ENCODE results near the gene FBXL17.

Gene FBXL17

DNA sequence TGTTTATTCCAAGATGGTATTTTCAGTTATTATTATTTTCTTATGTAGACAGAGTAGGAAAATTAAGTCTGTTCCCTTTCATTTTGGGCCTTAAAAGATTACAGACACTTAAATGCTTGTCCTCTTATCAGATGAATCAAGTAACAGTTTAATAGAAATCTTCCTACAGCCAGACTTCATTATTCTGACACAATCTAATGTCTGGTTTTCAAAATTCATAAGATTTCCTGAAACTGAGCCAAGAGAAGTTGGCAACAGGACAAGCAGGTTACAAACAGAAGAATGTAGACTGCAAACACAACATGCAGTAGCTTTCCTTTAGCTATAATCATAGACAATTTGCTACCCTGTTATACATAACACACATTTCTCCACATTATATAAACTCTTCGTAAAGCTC lies 130.5 kb downstream of the FBXL17 start:
- no peak for DNase-seq

DNA sequence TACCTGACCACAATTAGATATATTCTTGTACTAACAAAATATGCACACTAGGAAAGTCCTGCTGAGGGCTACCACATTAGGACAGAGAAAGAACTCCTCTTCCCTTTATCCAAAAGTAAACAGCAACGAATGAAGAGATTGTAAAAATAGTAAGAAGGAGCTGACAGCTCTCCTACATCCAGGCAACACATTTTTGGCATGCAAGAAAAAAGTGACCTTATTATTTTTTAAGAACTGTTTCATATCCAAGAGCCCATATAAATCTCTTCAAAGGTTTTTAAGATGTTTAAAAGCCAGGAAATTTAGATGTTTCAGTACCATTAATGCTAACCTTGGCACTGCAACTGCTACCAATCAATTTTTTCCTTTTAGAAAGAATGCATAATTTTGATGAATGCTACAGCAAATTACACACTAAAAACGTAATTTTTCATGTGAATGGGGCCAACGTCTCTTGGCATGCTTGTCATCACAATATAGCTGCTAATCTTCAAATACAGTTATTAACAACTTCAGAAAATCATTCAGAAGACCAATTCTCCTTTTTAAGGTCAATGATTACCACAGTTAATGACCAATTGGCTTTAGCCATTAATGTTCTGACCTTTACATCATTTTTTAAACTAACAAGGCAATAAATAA lies 132.0 kb downstream of the FBXL17 start:
- no peak for DNase-seq

GRCh38 chr5:108249095-108249784 lies 132.7 kb downstream of the FBXL17 start:
- no peak for DNase-seq

DNA sequence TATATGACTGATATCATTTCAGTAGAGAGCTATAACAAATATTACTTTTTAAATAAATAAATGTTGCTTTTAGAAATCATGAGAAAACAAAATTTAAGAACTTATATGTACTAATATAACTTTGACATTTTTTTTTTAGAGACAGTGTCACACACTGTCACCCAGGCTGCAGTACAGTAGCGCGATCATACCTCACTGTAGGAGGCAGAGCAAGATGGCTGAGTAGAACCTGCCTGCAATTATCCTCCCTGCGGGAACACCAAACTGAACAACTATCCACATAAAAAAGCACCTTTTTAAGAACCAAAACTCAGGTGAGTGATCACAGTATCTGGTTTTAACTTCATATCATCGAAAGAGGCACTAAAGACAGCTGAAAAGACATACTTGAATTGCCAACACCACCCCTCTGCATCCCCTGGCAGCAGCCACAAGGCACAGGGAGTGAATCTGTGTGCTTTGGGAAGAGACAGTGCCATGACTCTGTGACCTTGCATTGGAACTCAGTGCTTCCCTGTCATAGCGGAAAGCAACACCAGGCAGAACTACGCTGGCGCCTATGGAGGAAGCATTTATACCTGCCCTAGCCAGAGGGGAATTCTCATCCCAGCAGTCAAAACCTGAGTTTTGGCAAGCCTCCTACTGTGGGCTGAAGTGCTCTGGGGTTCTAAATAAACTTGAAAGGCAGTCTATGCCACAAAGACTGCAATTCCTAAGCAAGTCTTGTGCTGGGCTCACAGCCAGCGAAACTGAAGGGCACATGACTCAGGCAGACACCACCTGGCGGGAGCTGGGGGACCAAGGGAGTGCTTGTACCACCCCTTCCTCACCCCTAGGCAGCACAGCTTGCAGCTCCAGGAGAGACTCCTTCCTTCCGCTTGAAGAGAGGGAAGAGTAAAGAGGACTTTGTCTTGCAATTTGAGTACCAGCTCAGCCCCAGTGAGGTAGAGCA lies 142.7 kb downstream of the FBXL17 start:
- peak in 1 of 58 donors; percentile 0 for DNase-seq

GRCh38 chr5:108238461-108238860 lies 143.4 kb downstream of the FBXL17 start:
- DNase-seq: no peak

GRCh38 chr5:108233617-108234155 lies 148.2 kb downstream of the FBXL17 start:
- no peak for DNase-seq

- no peak for DNase-seq
Measured at GRCh38 chr5:108232805-108233204, 149.1 kb downstream of the FBXL17 start.

GRCh38 chr5:108222011-108222410 lies 159.9 kb downstream of the FBXL17 start:
- no peak for DNase-seq

- no peak for DNase-seq
Measured at GRCh38 chr5:108220834-108221233, 161.1 kb downstream of the FBXL17 start.

- DNase-seq: no peak
Measured at GRCh38 chr5:108216890-108217289, 165.0 kb downstream of the FBXL17 start.

DNA sequence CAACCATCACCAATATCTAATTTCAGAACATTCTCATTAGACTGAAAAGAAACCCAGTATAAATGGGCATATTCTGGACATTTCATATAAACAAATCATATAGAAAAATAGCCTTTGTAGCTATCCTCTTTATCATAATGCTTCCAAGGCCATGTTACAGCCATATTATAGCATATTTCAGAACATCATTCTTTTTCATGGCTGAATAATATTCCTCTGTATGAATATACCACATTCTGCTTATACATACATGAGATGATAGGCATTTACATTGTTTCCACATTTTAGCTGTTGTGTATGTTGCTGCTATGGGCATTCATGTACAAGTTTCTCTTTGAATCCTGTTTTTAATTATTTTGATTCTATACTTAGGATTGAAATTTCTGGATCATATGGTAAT lies 167.0 kb downstream of the FBXL17 start:
- no peak for DNase-seq

DNA sequence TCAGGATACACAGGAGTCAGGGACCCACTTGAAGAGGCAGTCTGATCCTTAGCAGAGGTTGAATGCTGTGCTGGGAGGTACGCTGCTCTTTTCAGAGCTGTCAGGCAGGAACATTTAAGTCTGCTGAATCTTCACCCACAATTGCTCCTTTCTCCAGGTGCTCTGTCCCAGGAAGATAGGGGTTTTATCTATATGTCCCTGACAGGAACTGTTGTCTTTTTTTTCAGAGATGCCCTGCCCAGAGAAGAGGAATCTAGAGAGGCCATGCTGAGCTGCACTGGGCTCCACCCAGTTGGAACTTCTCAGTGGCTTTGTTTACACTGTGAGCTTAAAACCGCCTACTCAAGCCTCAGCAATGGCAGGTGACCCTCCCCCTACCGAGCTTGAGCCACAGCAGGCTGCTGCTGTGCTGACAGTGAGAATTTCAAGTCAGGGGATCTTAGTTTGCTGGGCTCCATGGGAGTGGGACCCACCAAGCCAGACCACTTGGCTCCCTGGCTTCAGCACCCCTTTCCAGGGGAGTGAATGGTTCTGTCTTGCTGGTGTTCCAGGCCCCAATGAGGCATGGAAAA lies 169.0 kb downstream of the FBXL17 start:
- DNase-seq: no peak

DNA sequence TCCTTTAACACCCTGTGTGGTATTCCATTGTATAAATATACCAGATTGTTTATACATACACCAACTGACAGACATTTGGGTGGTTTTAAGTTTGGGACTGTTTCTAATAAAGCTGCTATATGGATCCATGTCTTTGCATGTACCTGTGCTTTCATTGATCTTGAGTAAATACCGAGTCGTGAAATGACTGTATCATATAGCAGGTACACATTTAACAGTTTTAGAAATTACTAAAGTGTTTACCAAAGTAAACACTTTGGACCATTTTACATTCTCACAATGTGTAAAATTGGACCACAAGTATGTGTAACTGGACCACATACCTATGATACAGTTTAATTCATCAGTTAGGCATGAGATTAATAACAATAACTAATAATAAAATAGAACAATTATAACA lies 175.2 kb downstream of the FBXL17 start:
- DNase-seq: no peak

DNA sequence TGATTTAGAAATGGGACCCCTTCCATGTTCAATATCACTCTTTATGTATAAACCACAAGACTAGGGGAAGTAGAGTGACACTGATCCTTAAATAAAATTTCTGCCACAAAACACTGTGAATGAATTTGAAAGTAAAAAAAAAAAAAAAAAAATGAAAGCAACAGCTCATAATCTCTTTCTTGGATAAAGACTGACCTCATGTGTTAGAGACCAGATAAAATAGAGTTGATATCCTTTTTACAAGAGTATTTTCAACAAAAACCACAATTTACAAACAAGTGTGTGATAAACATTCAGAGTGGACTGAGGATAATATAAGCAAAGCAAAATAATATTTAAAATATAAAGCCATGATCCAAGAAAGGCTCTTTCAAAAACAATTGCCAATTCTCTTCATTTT lies 180.2 kb downstream of the FBXL17 start:
- DNase-seq: no peak

DNA sequence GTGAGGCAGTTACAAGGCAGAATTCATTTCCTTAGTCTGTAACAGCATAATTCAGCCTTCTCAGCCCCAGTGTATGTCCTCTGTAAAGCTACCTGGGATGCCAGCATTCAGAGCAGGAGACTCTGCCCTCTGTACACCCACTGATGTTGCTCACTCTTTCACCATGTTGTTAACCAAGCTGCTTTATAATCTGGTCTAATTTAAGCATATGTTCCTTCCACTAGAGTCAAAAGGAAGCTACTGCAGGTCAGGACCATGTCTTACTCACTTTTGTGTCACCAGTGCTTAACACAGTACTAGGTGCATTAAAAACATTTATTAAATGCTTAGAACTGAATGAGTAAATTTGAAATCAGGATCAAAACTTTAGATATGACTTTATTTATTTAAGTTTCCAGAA lies 185.6 kb downstream of the FBXL17 start:
- no peak for DNase-seq

DNA sequence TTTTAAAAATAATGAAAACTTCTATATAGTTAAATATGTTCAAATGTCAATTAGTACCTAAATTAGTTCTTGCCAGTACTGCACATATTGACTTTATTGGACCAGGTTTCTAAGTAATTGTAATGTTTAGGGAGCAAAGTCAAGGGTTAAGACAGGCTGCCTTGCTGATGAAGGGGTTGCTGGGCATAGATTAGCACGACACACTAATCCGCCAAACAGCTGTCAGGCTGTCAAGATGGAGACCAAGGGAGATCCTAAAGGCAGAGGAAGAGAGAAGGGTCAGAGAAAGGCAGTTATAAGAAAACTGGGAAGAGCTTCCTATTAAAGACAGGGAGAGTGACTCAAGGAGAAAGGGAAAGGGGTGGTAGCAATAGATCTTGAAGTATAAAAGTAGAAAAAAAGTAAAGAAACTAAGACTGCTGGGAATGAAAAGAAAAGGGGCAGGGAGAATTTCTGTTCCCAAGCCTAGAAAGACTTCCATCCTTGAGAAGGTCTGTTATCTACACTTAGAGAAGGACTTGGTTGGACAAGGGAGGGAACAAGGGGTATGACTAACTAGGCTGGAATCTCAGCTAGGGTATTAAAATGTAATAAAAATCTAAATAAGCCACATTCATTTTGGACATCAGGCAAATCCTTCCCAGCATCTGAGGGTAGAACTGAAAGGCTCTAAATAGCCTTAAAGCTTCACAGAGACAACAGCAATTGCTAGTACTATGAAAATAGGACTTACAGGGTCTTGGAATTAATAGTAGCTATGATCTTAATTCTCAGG lies 188.7 kb downstream of the FBXL17 start:
- DNase-seq: no peak

- no peak for DNase-seq
Measured at GRCh38 chr5:108184940-108185339, 197.0 kb downstream of the FBXL17 start.

GRCh38 chr5:108181975-108182374 lies 199.9 kb downstream of the FBXL17 start:
- no peak for DNase-seq

DNA sequence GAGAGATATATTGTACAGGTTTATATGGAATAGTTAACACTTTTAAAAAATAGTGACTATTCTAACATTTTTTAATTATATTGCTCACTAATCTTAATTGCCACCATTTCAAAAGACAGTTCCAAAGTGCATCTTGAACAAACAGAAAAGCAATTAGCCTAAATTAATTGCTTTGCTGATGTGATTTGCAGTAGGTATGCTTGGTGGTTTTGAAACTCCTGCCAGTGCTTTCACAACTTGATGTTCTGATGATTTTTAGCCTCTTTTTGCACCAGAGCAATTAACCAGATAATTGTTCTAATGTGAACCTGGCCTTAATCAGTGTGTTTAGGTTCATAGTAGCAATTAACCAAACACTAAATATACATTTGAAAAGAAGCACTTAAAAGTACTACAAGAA lies 207.6 kb downstream of the FBXL17 start:
- no peak for DNase-seq

DNA sequence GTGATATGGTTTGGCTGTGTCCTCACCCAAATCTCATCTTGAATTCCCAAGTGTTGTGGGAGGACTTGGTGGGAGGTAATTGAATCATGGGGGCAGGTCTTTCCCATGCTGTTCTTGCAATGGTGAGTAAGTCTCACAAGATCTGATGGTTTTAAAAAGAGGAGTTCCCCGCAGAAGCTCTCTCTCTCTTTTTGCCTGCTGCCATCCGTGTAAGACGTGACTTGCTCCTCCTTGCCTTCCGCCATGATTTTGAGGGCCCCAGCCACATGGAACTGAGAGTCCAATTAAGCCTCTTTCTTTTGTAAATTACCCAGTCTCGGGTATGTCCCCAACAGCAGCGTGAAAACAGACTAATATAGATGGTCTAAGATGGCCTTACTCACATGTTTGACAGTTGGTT lies 210.1 kb downstream of the FBXL17 start:
- DNase-seq: no peak

- peak in 17 of 58 donors; percentile 0 to 64 (median 11) for DNase-seq
Measured at GRCh38 chr5:108168915-108169314, 213.0 kb downstream of the FBXL17 start.
